GM12875 (cell line): ENCODE measurements around the gene KRT84.
"Not testable (repeated sequence)": the region's sequence is repeated elsewhere in the genome, so short reads cannot be mapped to it uniquely, and the experiment has no call there.

Experiments used
- H3K4me3 ChIP-seq: one replicate; pipeline ENCODE4 v1.5.1; 2011; ENCODE audit warnings: low read depth, low read length, control low read depth
- CTCF ChIP-seq: IDR thresholded peaks from 2 replicates; pipeline ENCODE4 v1.5.1; 2011; ENCODE audit warnings: low read depth, mild to moderate bottlenecking, control low read depth, inconsistent platforms, low read length, moderate library complexity, borderline replicate concordance; ENCODE audit not compliant: insufficient read depth

The KRT84 gene

GRCh38 chr12:52347016-52347415, 38.4 kb downstream of the KRT84 start:
- H3K4me3 ChIP-seq, result no peak overlapping the region
- no peak for TF ChIP-seq CTCF

GRCh38 chr12:52346593-52346992, 38.9 kb downstream of the KRT84 start:
- TF ChIP-seq CTCF, result no peak
- no peak overlapping the region for H3K4me3 ChIP-seq

GRCh38 chr12:52345041-52345440, 40.4 kb downstream of the KRT84 start:
- H3K4me3 ChIP-seq, result not testable (repeated sequence)

GRCh38 chr12:52344111-52344510, 41.3 kb downstream of the KRT84 start:
- no peak for TF ChIP-seq CTCF
- no peak overlapping the region for H3K4me3 ChIP-seq

GRCh38 chr12:52343550-52343949, 41.9 kb downstream of the KRT84 start:
- no peak for TF ChIP-seq CTCF
- no peak overlapping the region for H3K4me3 ChIP-seq

- no peak for TF ChIP-seq CTCF
Measured at GRCh38 chr12:52342781-52343490, 42.5 kb downstream of the KRT84 start.

GRCh38 chr12:52341066-52341580, 44.3 kb downstream of the KRT84 start:
- H3K4me3 ChIP-seq, result no peak overlapping the region
- TF ChIP-seq CTCF, result no peak

More at GRCh38 chr12:52342781-52343490, 42.5 kb downstream of the KRT84 start:
- H3K4me3 ChIP-seq, result no peak overlapping the region
